ENCODE data around the gene CDC14A.

CDC14A gene

GRCh38 chr1:100539836-100540536 lies 187.7 kb downstream of the CDC14A start:
- DNase-seq (ENCODE audit: low spot score): peak; percentile 35

GRCh38 chr1:100542285-100542684 lies 190.0 kb downstream of the CDC14A start:
- DNase-seq (ENCODE audit: low spot score): no peak

- DNase-seq (ENCODE audit: low spot score): no peak
Observed at GRCh38 chr1:100543640-100544039, 191.3 kb downstream of the CDC14A start.

- DNase-seq (ENCODE audit: low spot score): no peak
Observed at GRCh38 chr1:100544791-100545190, 192.5 kb downstream of the CDC14A start.

GRCh38 chr1:100545855-100546254 lies 193.5 kb downstream of the CDC14A start:
- DNase-seq (ENCODE audit: low spot score): no peak

- DNase-seq (ENCODE audit: low spot score): no peak
Observed at GRCh38 chr1:100552031-100552430, 199.7 kb downstream of the CDC14A start.

- DNase-seq (ENCODE audit: low spot score): no peak
Observed at GRCh38 chr1:100552922-100553321, 200.6 kb downstream of the CDC14A start.

- DNase-seq (ENCODE audit: low spot score): no peak
Observed at GRCh38 chr1:100556181-100556580, 203.9 kb downstream of the CDC14A start.

GRCh38 chr1:100556925-100557605 lies 204.8 kb downstream of the CDC14A start:
- DNase-seq (ENCODE audit: low spot score): no peak

- DNase-seq (ENCODE audit: low spot score): no peak
Observed at GRCh38 chr1:100557606-100557953, 205.3 kb downstream of the CDC14A start.

- DNase-seq (ENCODE audit: low spot score): no peak
Observed at GRCh38 chr1:100565533-100565932, 213.2 kb downstream of the CDC14A start.

GRCh38 chr1:100565937-100566699 lies 213.8 kb downstream of the CDC14A start:
- DNase-seq (ENCODE audit: low spot score): no peak

- no peak for DNase-seq (ENCODE audit: low spot score)
Observed at GRCh38 chr1:100567062-100567461, 214.8 kb downstream of the CDC14A start.

Measured in hepatic stellate cell (primary cell).